ENCODE results near the gene ZNF782. TPM values are rescaled to one million over a fixed set of nuclear protein-coding genes. Genes with fewer than 3 reads are reported as not detected.

Gene ZNF782
- total RNA-seq, 1 donor from 2014 or later: 8.0 TPM

- no peak overlapping the region for H3K27ac Mint-ChIP-seq
- ATAC-seq (ENCODE audit: low read depth) (no peak), DNase-seq (no peak)
- CTCF ChIA-PET: no interaction called here
- no peaks in the 10 kb centered on the region for H3K27me3 Mint-ChIP-seq
- peaks cover 11% of the 10 kb centered on the region for H3K9me3 Mint-ChIP-seq
- peaks cover 11% of the 10 kb centered on the region for H3K36me3 Mint-ChIP-seq (ENCODE audit: low read depth)
- POLR2A ChIA-PET: no interaction called here
- no peak for TF ChIP-seq CTCF (IDR thresholded peaks at IDR 0.05)
- no peak overlapping the region for H3K4me3 Mint-ChIP-seq
- intact Hi-C loops (cut with micrococcal nuclease): no loop called here
- peaks cover 25% of the 10 kb centered on the region for H3K4me1 Mint-ChIP-seq
These were observed 72.8 kb downstream of the ZNF782 start for GRCh38 chr9:96781552-96781951.

GRCh38 chr9:96779089-96779488 lies 75.2 kb downstream of the ZNF782 start:
- ATAC-seq (ENCODE audit: low read depth) (no peak), DNase-seq (no peak)
- H3K36me3 Mint-ChIP-seq (ENCODE audit: low read depth): peaks cover 25% of the 10 kb centered on the region
- no peak overlapping the region for H3K27ac Mint-ChIP-seq
- H3K4me3 Mint-ChIP-seq: peak overlapping the region; percentile 99
- ChIA-PET CTCF (interaction anchor here (1.0 kb wide), 1 partner anchor 35 kb away, joined by 3 read pairs; no protein-coding TSS in a partner anchor), POLR2A (interaction anchor here (0.7 to 1.6 kb wide), 2 partner anchors 75 to 1994 kb away, joined by 4 to 11 read pairs; partner anchors contain the start of gene ZNF782)
- no peaks in the 10 kb centered on the region for H3K27me3 Mint-ChIP-seq
- peaks cover 25% of the 10 kb centered on the region for H3K4me1 Mint-ChIP-seq
- intact Hi-C loops (cut with micrococcal nuclease): loop anchor here (2.0 to 10.0 kb wide), 6 partner anchors 92 to 916 kb away; partner anchors contain the start of genes NCBP1, PRXL2C, TDRD7 and TSTD2
- H3K9me3 Mint-ChIP-seq: peaks cover 11% of the 10 kb centered on the region
- TF ChIP-seq CTCF (IDR thresholded peaks at IDR 0.05): no peak

GRCh38 chr9:96777426-96777864 lies 76.9 kb downstream of the ZNF782 start:
- DNase-seq (no peak), ATAC-seq (ENCODE audit: low read depth) (no peak)
- intact Hi-C loops (cut with micrococcal nuclease): loop anchor here (5.0 to 10.0 kb wide), 4 partner anchors 360 to 917 kb away; partner anchors contain the start of genes NCBP1, TDRD7, TSTD2 and XPA
- CTCF ChIA-PET: no interaction called here
- peak overlapping the region; percentile 96 for H3K27ac Mint-ChIP-seq
- H3K36me3 Mint-ChIP-seq (ENCODE audit: low read depth): peaks cover 36% of the 10 kb centered on the region
- no peaks in the 10 kb centered on the region for H3K27me3 Mint-ChIP-seq
- H3K9me3 Mint-ChIP-seq: peaks cover 3% of the 10 kb centered on the region
- H3K4me1 Mint-ChIP-seq: peaks cover 25% of the 10 kb centered on the region
- no peak for TF ChIP-seq CTCF (IDR thresholded peaks at IDR 0.05)
- POLR2A ChIA-PET: interaction anchor here (1.3 to 1.6 kb wide), 2 partner anchors 77 to 210 kb away, joined by 3 to 4 read pairs; partner anchors contain the start of gene ZNF782
- peak overlapping the region; percentile 99 for H3K4me3 Mint-ChIP-seq

- ATAC-seq (ENCODE audit: low read depth): no peak
- no peak overlapping the region for H3K27ac Mint-ChIP-seq
- peaks cover 22% of the 10 kb centered on the region for H3K9me3 Mint-ChIP-seq
- no peak overlapping the region for H3K4me3 Mint-ChIP-seq
- peaks cover 21% of the 10 kb centered on the region for H3K4me1 Mint-ChIP-seq
- H3K27me3 Mint-ChIP-seq: no peaks in the 10 kb centered on the region
- DNase-seq: no peak
- intact Hi-C loops (cut with micrococcal nuclease): loop anchor here (10.0 kb wide), 2 partner anchors 864 to 924 kb away; partner anchors contain the start of genes NCBP1, TSTD2 and XPA
- no peak for TF ChIP-seq CTCF (IDR thresholded peaks at IDR 0.05)
- peaks cover 86% of the 10 kb centered on the region for H3K36me3 Mint-ChIP-seq (ENCODE audit: low read depth)
- ChIA-PET POLR2A (no interaction called here), CTCF (no interaction called here)
These were observed 83.2 kb downstream of the ZNF782 start for GRCh38 chr9:96771124-96771523.

GRCh38 chr9:96769989-96770388 lies 84.3 kb downstream of the ZNF782 start:
- Mint-ChIP-seq H3K27me3 (no peaks in the 10 kb centered on the region), H3K4me1 (peaks cover 21% of the 10 kb centered on the region), H3K36me3 (ENCODE audit: low read depth) (peaks cover 92% of the 10 kb centered on the region), H3K4me3 (no peak overlapping the region), H3K9me3 (peaks cover 27% of the 10 kb centered on the region), H3K27ac (no peak overlapping the region)
- ChIA-PET POLR2A (no interaction called here), CTCF (no interaction called here)
- ATAC-seq (ENCODE audit: low read depth) (no peak), DNase-seq (no peak)
- intact Hi-C loops (cut with micrococcal nuclease): loop anchor here (10.0 kb wide), 2 partner anchors 865 to 925 kb away; partner anchors contain the start of genes NCBP1, TSTD2 and XPA
- no peak for TF ChIP-seq CTCF (IDR thresholded peaks at IDR 0.05)

Other genes starting within 250 kb of the ZNF782 start
- 1.3 and 2.5 TPM in 2 replicates for gene CDC14B, start 234.7 kb downstream of the ZNF782 start, total RNA-seq
- gene PRXL2C, start 199.2 kb downstream of the ZNF782 start, total RNA-seq: 11.7 and 12.6 TPM in 2 replicates
- 13.3 and 18.4 TPM in 2 replicates for gene ZNF510, start 76.4 kb downstream of the ZNF782 start, total RNA-seq
- not detected in 2 replicates for gene NUTM2G, start 74.3 kb upstream of the ZNF782 start, total RNA-seq
- gene CTSV, start 184.6 kb upstream of the ZNF782 start, total RNA-seq: not detected in 2 replicates

All from activated B cell treated with CpG ODN at 0.5 μM for 24 hours (primary cell).